GM19043 (cell line): ENCODE results near the gene RNF25.
"Not testable (repeated sequence)": the region's sequence is repeated elsewhere in the genome, so short reads cannot be mapped to it uniquely, and the experiment has no call there.

Experiments
- ATAC-seq: cut with Tn5 transposase; IDR thresholded peaks from one replicate; pipeline ENCODE4 v1.9.1; 2021; ENCODE audit warnings: low read depth; ENCODE audit not compliant: unreplicated experiment

RNF25 gene

GRCh38 chr2:218671654-218672566 is at the start of gene RNF25, which contains the start of gene STK36:
Gene RNF25 (minus strand): TSS chr2:218672002. CDS start chr2:218671970, 32 bp downstream.
Gene STK36 (plus strand): TSS chr2:218672086. CDS start chr2:218672830, 744 bp downstream.
- ATAC-seq = peak; percentile 97

- no peak for ATAC-seq
Measured at GRCh38 chr2:218721488-218721887, 49.7 kb upstream of the RNF25 start.

- ATAC-seq = no peak
Measured at GRCh38 chr2:218720048-218721041, 48.5 kb upstream of the RNF25 start.

GRCh38 chr2:218719457-218719856 is 47.7 kb upstream of the RNF25 start:
- ATAC-seq = no peak

- ATAC-seq = no peak
Measured at GRCh38 chr2:218718058-218718457, 46.3 kb upstream of the RNF25 start.

- ATAC-seq = no peak
Measured at GRCh38 chr2:218717262-218717661, 45.5 kb upstream of the RNF25 start.

GRCh38 chr2:218716070-218716469 is 44.3 kb upstream of the RNF25 start:
- no peak for ATAC-seq

GRCh38 chr2:218713922-218714321 is 42.1 kb upstream of the RNF25 start:
- ATAC-seq = no peak

GRCh38 chr2:218711550-218711929 is 39.7 kb upstream of the RNF25 start:
- ATAC-seq = no peak

- peak; percentile 90 for ATAC-seq
Measured at GRCh38 chr2:218710687-218711549, 39.1 kb upstream of the RNF25 start, which contains the start of gene TTLL4. Gene TTLL4 (plus strand): TSS chr2:218710835. CDS start chr2:218737677, 26,842 bp downstream.

GRCh38 chr2:218710334-218710686 is 38.5 kb upstream of the RNF25 start:
- no peak for ATAC-seq

GRCh38 chr2:218709908-218710307 is 38.1 kb upstream of the RNF25 start:
- no peak for ATAC-seq

GRCh38 chr2:218708086-218708485 is 36.3 kb upstream of the RNF25 start:
- no peak for ATAC-seq

- no peak for ATAC-seq
Measured at GRCh38 chr2:218703341-218703740, 31.5 kb upstream of the RNF25 start.

- no peak for ATAC-seq
Measured at GRCh38 chr2:218701806-218702205, 30.0 kb upstream of the RNF25 start.

- ATAC-seq = no peak
Measured at GRCh38 chr2:218698885-218699284, 27.1 kb upstream of the RNF25 start.

GRCh38 chr2:218694405-218695145 is 22.8 kb upstream of the RNF25 start:
- ATAC-seq = no peak

- no peak for ATAC-seq
Measured at GRCh38 chr2:218691234-218691633, 19.4 kb upstream of the RNF25 start.

- not testable (repeated sequence) for ATAC-seq
Measured at GRCh38 chr2:218687400-218688060, 15.7 kb upstream of the RNF25 start.
